Measurements from ENCODE around the gene PLN. TPM values are rescaled to one million over a fixed set of nuclear protein-coding genes. Genes with fewer than 3 reads are reported as not detected.

Gene PLN
- 0.05 TPM in 2 replicates for total RNA-seq (2014; rRNA removed; shearing (Covaris generic))

DNA sequence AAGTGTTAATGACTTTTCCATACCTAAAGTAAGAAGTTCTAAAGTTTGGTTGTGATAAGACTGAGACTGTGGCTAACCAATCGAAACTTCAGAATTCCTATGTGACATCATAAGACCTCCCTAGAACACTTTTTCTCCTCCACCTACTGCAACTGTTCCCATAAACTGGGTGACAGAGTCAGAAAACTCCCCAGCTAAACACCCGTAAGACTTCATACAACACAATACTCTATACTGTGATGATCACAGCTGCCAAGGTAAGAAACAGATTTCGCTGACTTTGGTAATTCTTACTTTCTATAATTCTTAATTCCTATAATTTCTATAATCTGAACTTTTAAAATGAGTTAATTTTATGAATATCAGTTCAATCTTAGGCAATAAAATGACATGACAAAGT is at the start of gene PLN:
Gene PLN (plus strand): TSS at position 161 of the 400 bp plus-strand sequence. CDS start 10,626 bp downstream, outside the sequence.
- DNase-seq (ENCODE audit: low read depth), result peak; percentile 5

DNA sequence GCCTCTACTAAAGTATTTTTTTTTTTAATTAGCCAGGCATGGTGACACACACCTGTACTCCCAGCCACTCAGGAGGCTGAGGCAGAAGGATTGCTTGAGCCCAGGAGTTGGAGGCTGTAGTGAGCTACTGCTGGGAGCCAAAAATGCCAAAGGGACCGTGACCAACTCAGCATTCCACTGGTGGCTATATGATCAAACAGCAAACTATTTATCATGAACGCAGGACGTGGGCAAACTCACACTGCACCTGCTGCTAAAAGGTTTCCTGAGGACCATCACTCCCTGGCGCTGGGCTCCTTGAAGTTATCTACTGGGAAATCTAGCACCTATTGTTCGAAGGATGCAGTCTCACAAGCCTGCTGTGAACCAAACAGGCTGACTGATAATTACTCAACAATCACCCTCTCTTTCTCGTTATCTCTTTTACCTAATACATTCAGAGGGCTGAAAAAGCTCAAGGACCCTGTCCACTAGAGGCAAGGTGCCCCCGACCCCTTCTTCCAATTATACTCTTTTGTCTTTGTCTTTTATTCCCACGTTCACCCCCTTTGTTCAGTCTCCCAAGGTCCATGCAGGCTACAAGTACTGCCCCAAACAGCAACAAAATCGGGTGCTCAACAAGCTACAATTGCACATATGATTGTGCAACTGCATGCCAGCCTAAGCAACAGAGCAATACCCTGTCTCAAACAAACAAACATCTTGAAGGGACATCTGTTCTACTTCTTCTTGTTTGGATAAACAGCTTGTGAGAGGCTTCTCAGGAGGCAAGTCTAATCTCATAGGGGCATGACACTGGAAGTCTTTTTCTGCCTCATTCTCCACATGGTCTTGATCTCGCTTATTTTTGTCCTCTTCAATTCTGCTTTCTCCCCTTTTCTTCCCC is 47.7 kb upstream of the PLN start:
- DNase-seq (ENCODE audit: low read depth), result no peak

DNA sequence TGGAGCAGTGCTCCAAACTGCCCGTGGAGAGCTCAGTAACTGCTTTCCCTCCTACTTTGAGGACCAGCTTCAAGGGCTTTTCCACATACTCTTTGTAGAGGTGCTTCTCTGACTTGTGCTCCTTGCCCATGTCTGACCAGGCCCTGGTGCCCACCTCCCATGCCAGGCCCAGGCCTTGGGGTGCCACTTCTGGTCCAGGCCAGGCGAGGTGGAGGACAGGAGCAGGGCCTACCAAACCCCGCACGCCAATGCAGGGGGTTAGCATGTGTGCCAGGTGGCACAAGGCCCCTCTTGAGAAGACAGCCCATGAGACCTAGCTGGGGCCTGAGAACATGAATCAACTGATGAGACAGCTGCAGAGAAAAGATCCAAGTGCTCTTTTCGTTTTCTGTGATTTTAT is 47.0 kb upstream of the PLN start:
- DNase-seq (ENCODE audit: low read depth), result no peak

DNA sequence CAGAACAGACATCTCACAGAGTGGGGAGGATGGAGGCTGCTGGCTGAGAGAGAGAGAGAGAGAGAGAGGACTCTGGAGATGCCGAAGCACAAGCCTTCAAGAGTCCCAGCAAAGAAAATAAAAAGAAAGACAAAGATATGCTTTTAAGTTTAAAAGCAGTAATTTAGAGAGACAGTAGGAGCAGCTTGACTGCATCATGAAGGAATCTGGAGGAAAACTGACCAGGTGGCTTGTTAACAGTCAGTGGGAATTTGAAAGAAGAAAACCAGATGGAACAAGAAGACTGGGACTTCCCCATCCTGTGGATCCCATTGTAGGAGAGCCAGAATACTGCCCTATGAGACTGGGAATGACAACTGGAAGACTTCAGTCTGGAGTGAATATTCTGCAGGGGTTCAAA is 46.3 kb upstream of the PLN start:
- no peak for DNase-seq (ENCODE audit: low read depth)

DNA sequence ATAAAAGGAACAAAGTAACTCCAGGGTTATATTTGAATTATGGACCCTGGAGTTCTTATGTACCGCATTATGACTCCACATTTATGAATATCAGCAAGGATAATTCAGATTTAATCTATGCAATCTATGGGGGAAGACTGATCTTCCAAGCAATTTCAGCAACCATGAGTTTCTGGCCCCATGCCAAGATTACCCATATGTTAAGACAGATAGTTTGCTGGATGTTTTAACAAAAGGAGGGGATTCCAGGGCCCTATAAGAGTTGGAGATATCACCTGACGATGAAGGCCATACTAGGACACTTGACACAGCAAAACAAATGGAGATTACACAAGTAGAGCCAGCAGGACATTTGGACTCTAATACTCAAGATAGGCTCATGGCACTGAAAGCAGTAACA is 45.9 kb upstream of the PLN start:
- no peak for DNase-seq (ENCODE audit: low read depth)

DNA sequence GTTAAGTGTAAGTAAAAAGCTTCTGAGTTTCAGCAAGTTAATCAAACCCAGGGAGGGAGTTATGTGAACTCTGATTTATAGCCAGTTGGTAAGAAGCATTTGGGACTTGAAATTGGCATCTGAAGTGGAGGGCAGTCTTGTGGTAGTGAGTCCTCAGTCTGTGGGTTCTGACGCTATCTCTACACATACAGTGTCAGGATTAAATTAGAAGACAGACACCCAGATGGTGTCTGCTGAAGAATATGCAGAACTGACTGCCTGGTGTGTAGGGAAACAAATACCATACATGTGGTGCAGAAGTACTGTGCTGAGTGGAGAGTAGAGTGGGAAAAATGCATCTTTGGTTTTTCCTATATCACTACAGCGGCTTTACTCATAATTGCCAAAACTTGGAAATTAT is 43.5 kb upstream of the PLN start:
- no peak for DNase-seq (ENCODE audit: low read depth)

DNA sequence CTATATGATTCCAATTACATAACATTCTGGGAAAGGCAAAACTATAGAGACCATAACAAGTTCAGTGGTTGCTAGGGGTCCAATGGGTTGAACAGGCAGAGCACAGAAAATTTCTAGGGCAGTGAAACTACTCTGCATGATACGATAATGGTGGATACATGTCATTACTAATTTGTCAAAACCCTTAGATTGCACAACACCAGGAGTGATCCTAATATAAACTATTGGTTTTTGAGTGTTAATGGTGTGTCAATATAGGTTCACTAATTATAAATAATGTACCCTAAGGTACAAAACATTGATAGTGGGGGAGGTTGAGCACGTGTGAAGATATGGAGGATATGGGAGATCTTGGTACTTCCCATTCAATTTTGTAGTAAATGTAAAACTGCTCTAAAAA is 42.4 kb upstream of the PLN start:
- no peak for DNase-seq (ENCODE audit: low read depth)

DNA sequence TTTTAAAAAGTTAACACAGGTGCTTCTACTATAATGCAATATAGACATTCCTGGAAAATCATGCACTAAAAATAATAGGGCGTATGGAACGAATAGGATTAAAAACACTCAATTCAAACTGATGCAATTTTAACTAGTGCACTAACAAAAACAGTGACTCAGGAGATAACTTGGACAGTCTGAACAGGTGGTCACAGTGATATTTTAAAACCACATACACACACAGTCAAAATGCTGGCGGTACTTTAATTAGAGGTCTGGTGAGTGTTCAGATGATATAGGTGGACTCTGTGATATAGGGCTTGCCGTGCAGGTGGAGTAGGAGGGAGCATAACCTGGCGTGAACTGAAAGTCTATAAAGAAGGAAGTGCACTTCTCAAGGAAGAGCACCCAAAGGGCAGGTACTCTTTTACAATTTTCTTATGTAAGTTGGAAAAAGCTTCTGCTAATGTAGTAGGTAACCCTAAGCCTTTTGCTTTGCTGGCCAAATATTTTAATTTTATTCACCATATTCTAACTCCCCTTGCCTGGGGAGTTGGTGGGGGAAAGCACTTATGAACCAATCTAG is 41.9 kb upstream of the PLN start:
- DNase-seq (ENCODE audit: low read depth), result no peak

DNA sequence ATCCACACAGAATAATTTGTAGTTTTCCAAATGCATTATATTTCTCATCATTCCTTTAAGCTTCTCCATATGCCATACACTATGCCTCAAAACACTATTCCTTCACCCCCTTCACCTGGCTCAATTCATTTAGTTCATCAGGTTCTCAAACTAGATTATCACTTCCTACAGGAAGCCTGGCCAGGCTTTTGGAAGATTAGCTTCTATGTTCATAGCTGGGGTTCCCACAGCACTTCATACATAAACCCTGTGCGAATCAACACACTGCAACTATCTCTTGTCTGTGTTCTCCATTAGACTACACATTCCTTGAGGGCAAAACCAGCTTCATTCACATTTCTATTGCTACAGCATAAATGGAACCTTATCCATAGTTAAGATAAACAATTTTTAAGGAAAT is 40.5 kb upstream of the PLN start:
- DNase-seq (ENCODE audit: low read depth), result no peak

DNA sequence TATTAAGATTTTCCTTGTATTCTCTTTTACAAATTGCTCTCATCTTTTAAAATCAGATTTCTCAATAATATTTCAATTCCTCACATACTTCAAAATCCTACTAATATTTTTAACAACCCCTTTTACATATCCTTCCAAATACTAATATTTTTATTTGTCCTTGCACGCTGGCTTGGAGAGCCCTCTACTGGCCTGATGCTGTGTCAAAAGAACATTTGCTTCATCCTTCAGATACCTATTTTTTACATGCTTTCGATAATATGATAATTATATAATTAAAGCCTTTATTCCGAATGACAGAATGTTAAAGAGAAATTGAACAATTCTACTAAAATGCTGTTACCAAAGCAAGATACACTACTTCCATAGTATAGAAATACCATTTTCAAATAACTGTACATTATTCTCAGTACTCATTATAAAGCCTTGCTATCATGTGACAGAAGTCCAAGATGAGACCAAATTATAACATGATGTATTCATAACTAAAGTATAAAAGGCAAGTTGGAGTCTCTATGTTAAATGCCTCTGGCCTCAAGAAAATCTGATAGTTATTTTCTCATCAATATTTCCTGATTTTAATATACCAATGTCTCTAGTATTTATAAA is 39.0 kb upstream of the PLN start:
- peak; percentile 18 for DNase-seq (ENCODE audit: low read depth)

DNA sequence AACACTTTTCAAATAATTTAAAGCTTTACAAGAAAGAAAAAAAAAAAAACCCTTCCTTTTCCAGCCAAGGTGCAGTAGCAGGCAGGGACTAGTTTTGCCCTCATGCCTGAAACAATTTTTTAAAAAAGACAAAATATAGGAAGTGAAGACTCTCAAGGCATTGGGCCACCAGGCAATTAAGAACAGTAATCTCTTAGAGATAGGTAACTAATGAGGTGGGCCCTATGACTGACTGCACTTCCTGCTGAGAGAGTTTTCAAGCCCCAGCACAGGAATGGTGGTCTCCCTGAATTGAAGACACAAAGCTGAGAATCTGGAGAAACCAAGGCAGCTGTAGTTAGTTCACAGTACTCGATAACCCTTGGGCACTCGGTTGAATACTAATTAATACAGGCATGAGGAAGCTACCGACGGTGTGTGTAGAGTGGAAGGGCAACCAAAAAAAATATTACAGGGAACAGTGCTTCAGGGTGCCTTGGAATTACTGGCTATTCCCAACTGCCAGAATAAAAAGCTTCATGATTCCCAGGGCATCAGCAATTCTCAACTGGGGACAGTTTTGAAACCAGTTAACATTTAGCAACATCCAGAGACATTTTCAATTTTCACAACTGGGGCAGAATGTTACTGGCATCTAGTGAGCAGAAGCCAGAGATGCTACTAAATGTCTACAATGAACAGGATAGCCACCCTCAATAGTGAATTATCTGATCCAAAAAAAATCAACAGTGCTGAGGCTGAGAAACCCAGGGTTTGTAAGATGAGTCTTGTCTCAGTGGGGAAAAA is 36.0 kb upstream of the PLN start:
- no peak for DNase-seq (ENCODE audit: low read depth)

DNA sequence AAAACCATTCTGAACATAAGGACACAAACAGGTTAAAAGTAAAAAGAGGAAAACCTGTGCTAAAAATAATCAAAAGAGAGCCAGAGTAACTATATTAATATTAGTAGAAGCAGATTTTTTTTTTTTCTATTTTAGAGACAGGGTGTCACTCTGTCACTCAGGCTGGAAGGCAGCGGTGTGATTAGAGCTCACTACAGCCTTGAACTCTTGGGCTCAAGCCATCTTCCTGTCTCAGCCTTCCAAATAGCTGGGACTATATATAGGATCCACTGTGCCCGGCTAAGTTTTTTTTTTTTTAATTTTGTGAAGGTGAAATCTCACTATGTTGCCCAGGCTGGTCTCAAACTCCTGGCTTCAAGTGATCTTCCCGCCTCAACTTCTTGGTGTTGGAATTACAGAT is 33.4 kb upstream of the PLN start:
- no peak for DNase-seq (ENCODE audit: low read depth)

DNA sequence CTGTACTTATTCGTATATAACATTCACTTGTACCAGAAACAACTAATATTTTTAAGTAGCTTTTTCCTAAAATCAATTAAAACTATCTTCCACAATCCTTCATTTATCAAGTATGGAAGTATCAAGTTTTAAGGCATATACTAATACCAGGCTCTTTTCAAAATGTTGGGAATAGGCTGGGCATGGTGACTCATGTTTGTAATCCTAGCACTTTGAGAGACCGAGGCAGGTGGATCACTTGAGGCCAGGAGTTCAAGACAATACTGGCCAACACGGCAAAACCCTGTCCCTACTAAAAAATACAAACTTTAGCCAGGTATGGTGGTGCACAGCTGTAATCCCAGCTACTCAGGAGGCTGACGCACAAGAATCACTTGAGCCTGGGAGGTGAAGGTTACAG is 25.7 kb upstream of the PLN start:
- no peak for DNase-seq (ENCODE audit: low read depth)

DNA sequence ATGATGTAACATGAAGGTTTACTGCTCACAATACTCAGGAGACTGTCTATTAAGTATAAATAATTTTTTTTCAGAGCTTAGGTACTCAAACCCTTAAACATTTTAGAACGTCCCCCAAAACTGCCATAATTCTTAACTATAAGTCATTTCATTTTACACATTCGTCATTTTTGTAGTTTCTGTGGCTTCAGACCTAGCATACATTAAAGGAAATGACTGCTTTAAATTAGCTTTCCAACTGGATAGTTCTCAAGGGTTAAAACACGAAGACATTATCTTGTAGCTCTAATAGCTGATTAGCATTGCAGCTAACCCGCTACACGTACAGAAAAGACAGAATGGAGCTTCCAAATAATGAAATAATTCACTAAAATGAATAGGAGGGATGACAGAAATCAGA is 24.9 kb upstream of the PLN start:
- DNase-seq (ENCODE audit: low read depth), result no peak

DNA sequence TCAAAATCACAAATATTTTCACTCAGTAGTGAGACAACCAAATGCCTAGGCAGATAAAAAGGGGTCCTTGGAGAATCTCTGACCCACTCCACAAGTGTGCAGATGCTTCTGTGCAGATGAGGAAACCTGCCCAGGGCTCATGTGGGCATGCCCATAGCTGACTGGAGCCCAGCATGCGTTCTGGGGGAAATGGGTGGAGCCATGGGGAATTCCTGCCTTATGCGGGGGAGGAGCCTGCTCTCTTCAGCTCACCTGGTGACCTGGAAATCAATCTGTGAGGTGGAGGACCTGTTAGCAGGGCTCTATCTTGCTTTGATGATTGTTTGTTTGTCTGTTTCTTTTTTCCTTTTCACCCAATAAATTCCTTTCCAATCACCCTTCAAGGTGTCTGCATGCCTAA is 23.4 kb upstream of the PLN start:
- DNase-seq (ENCODE audit: low read depth), result no peak

DNA sequence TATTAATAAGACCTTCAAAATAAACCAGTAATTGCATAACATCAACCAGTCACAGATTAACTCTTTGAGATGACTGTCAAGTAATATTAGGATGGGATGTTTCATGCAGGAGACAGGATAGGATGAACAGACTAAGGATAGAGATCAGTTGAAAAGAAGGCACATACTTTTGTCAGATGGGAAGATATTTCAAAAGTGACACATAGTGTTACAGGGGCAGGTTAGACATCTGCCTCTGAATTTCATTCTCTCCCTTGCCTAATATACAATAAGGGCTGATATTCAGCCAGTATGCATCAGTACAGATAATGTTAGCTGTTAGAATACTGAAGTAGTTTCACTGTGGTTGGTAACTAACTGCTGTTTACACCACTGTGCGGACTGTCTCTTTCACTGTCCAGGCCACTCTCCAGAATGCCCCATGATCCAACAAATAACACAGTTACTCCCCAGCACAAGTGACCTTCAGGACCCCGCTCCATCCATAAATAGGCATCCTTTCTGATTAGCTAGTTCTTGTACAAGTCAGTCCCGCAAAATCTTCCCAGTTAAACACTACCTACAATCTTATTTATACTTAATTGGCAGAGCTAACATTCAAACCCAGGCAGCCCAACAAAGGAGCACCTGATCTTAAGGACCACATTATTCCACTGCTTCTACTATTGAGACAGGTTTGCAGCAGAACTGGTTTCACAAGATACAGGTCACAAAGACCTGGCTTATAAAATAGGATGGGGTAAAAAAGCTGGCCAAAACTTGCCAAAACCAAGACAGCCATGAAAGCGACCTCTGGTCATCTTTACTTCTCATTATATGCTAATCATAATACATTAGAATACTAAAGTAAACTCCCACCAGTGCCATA is 21.9 kb upstream of the PLN start:
- DNase-seq (ENCODE audit: low read depth), result no peak

DNA sequence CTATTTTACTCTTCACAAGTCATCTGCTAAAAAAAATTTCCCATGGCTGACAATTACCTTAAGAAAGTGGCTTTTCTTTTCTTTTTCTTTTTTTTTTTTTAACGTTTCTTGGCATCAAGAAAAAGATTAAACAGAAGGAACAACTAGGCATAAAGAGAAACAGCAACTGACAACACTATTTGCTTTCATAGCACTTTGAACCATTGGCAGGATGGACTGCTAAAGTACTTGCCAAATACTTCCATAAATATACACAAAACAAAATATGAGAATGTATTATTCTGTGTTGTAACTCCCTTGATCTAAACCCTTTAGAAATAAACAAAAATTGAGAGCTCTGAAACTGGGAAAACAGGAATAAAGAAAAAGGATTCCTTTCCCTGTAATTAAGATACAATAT is 20.0 kb upstream of the PLN start:
- no peak for DNase-seq (ENCODE audit: low read depth)

DNA sequence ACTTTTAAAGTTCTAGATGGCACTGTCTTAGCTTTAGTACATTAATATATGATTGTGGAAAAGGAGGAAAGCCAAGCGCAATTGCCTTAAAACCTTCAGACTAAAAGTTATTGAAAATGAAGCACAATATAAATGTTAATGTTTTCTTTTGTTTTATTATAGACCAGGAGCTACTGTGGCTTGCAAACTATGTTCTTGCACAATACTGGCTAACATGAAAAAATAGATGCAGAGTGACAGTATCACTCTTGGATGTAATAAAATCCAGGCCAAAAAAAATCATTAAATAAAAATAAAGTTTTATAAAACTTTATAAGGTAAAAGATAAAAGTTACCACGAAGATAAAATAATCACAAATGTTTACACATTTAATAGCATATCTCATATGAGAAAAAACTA is 18.3 kb upstream of the PLN start:
- no peak for DNase-seq (ENCODE audit: low read depth)

DNA sequence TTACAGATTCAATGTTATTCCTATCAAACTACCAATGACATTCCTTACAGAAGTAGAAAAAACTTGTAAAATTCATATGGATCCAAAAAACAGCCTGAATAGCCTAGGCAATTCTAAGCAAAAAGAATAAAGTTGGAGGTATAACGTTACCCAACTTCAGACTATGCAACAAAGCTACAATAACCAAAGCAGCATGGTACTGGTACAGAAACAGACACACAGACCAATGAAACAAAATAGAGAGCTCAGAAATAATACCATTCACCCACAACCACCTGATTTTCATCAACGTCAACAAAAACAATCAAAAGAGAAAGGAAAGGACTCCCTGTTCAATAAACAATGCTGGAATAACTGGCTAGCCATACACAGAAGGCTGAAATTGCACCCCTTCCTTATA is 17.2 kb upstream of the PLN start:
- DNase-seq (ENCODE audit: low read depth), result no peak

DNA sequence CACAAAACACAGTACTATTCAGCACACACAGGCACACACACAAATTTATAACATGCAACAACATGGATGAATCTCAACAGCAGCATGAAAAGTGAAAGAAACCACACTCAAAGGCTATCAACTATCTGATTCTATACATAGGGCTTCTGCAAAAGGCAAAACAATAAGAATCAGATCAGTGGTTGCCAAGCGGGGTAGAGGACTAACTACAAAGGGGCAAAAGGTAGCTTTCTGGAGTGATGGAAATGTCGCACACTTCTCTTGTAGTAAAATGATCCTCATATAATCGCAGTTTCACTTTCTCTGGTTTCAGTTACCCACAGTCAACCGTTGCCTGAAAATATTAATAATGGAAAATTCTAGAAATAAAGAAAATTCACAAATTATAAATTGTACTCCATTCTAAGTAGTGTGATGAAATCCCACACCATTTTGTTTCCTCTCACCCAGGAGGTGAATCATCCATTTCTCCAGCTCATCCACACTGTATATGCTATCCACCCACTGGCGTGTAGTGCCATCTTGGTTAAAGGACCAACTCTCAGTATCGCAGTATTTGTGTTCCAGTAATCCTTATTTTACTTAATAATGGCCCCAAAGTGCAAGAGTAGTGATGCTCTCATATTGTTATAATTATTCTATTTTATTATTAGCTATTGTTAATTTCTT is 12.8 kb upstream of the PLN start:
- DNase-seq (ENCODE audit: low read depth), result no peak

DNA sequence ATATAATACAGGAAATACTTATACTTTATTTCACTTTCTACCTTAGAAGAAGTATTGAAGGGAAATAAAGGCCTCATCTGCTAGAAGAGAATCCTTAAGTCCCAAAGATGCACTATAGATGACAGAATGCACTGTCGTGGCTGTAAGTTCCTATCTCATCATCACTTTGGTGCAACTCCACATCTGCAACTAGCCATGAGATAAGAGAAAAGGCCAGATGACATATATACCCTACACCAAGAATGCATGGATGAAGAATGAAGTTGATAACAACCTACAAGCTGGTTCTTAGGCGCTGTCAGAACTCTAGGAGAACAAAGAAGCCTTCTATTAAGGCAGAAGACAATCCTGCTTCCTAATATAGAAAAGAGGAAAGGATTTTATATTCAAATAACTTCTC is 11.6 kb upstream of the PLN start:
- DNase-seq (ENCODE audit: low read depth), result no peak

Measured in M059J (cell line).